GM12878 (cell line): Measurements from ENCODE around the gene PRKCE. TPM values are rescaled to one million over a fixed set of nuclear protein-coding genes. Genes with fewer than 3 reads are reported as not detected.

Source experiments
- ATAC-seq: fragments of 200-7000 bp; cut with Tn5 transposase; 3 replicates; pipeline ENCODE4 v1.9.1; 2020; ENCODE audit warnings: mild to moderate bottlenecking, moderate library complexity
- BruUV-seq: library from RNA; stranded (reverse); fragments of 400-500 nt; replicated peaks from 2 replicates; lab custom pipeline; 2021; lab: Mats Ljungman, UMichigan
- CTCF ChIA-PET: fragments of 300-600 bp; sonication (Branson Sonifier 250); formaldehyde crosslinking; extraction: SDS; loops from one replicate; lab custom pipeline; 2021; ENCODE audit warnings: inconsistent platforms; lab: Yijun Ruan, JAX
- POLR2A ChIA-PET: fragments of 350-600 bp; formaldehyde crosslinking; extraction: SDS; loops from one replicate; lab custom pipeline; 2021; ENCODE audit warnings: inconsistent platforms; lab: Charles Lee
- RAD21 ChIA-PET: fragments of 300-600 bp; sonication (Branson Sonifier 250); formaldehyde crosslinking; loops from one replicate; lab custom pipeline; 2023; ENCODE audit warnings: antibody characterized with exemption; ENCODE audit not compliant: unreplicated experiment; lab: Charles Lee
- SMC1A ChIA-PET: fragments of 300-600 bp; sonication (Branson Sonifier 250); formaldehyde crosslinking; loops from one replicate; lab custom pipeline; 2023; ENCODE audit not compliant: unreplicated experiment, uncharacterized antibody; lab: Charles Lee
- DNase-seq: peaks from one replicate; pipeline ENCODE4 v3.0.0-alpha.2; 2011; ENCODE audit warnings: low read depth, low spot score
- FAIRE-seq: peaks from 3 replicates; lab custom pipeline; 2011; peaks lifted over from hg19 to GRCh38; lab: Jason Lieb, UNC
- H2AFZ ChIP-seq: 2 replicates; pipeline ENCODE4 v1.6.0; 2011; ENCODE audit warnings: low read depth, low read length, control low read depth; ENCODE audit not compliant: control insufficient read depth
- H3K27ac ChIP-seq: 2 replicates; pipeline ENCODE4 v1.5.1; 2011; ENCODE audit warnings: control low read depth; ENCODE audit not compliant: control insufficient read depth, insufficient read depth
- H3K27me3 ChIP-seq, 2 experiments: replicated peaks in 1 of 2; 2 replicates each; pipeline versions ENCODE4 v1.6.0 to v1.6.1; 2011; ENCODE audit warnings: low read length in 1 of 2; ENCODE audit not compliant: control insufficient read depth in 2 of 2, insufficient read depth in 2 of 2
- H3K36me3 ChIP-seq, 2 experiments: 2 replicates each; pipeline ENCODE4 v1.5.1; 2011; ENCODE audit warnings: low read length in 1 of 2; ENCODE audit not compliant: control insufficient read depth in 2 of 2, insufficient read depth in 2 of 2
- H3K4me1 ChIP-seq: 2 replicates; pipeline ENCODE4 v1.6.1; 2011; ENCODE audit warnings: mild to moderate bottlenecking, low read length, moderate library complexity, mixed read lengths; ENCODE audit not compliant: control insufficient read depth, insufficient read depth
- H3K4me2 ChIP-seq: 2 replicates; pipeline ENCODE4 v1.6.0; 2011; ENCODE audit warnings: control low read depth; ENCODE audit not compliant: control insufficient read depth, insufficient read depth
- H3K4me3 ChIP-seq: fragments of 200-600 bp; sonication (generic); 2 replicates; pipeline ENCODE4 v1.5.1; 2016
- H3K79me2 ChIP-seq: 2 replicates; pipeline ENCODE4 v1.6.0; 2011; ENCODE audit warnings: low read length; ENCODE audit not compliant: control insufficient read depth, insufficient read depth
- H3K9ac ChIP-seq: 2 replicates; pipeline ENCODE4 v1.8.0; 2011; ENCODE audit warnings: low read length, control low read depth, mixed read lengths; ENCODE audit not compliant: control insufficient read depth, insufficient read depth
- H3K9me3 ChIP-seq: replicated peaks from 3 replicates; pipeline ENCODE4 v1.5.1; 2011; ENCODE audit warnings: mild to moderate bottlenecking, low read length; ENCODE audit not compliant: control insufficient read depth, insufficient read depth
- H4K20me1 ChIP-seq: 2 replicates; pipeline ENCODE4 v1.6.0; 2011; ENCODE audit not compliant: control insufficient read depth, insufficient read depth
- BCL11A ChIP-seq: IDR thresholded peaks from 2 replicates; pipeline ENCODE4 v1.6.1; 2011; ENCODE audit warnings: low read depth, low read length
- BRCA1 ChIP-seq: IDR thresholded peaks from 2 replicates; pipeline ENCODE4 v1.6.1; 2011; ENCODE audit warnings: low read depth, low read length, improper control_type of control experiment
- CHD1 ChIP-seq: IDR thresholded peaks from 2 replicates; pipeline ENCODE4 v1.6.1; 2012; ENCODE audit warnings: low read depth, low read length, improper control_type of control experiment
- EP300 ChIP-seq, 2 experiments: fragments of 150-350 bp in 1 of 2; IDR thresholded peaks; 2 replicates each; pipeline ENCODE4 v1.6.1; 2011 to 2012; ENCODE audit warnings: low read depth in 2 of 2, low read length in 2 of 2, borderline replicate concordance in 1 of 2, improper control_type of control experiment in 1 of 2, inconsistent platforms in 1 of 2; ENCODE audit not compliant: control insufficient read depth in 1 of 2
- HCFC1 ChIP-seq: fragments of 150-350 bp; IDR thresholded peaks from 2 replicates; pipeline ENCODE4 v1.6.1; 2014; ENCODE audit warnings: low read length
- JUND ChIP-seq: IDR thresholded peaks from 2 replicates; pipeline ENCODE4 v1.6.1; 2012; ENCODE audit warnings: low read depth, mild to moderate bottlenecking, low read length, improper control_type of control experiment, moderate library complexity
- RELA ChIP-seq: fragments of 450-650 bp; IDR thresholded peaks from 2 replicates; pipeline ENCODE4 v1.8.0; 2014; ENCODE audit warnings: borderline replicate concordance; ENCODE audit not compliant: partially characterized antibody
- WGBS: methylation state at CpG from one replicate; pipeline ENCODE4 v1.1.6; 2016; ENCODE audit warnings: low lambda C conversion rate; ENCODE audit not compliant: insufficient replicate concordance, insufficient coverage; ENCODE audit errors: missing lambda C conversion rate; 5-methylcytosine and 5-hydroxymethylcytosine counted together
- in situ Hi-C: fragments of 300-500 bp; cut with MboI; formaldehyde crosslinking; loops from 9 replicates; pipeline ENCODE4 v1.14.3; 2018; ENCODE audit warnings: mixed read lengths
- intact Hi-C: fragments of 100-400 bp; cut with micrococcal nuclease; formaldehyde crosslinking; loops from one replicate; pipeline ENCODE4 v1.14.2; 2022; ENCODE audit not compliant: unreplicated experiment
- polyA plus RNA-seq, 11 experiments: library from polyadenylated mRNA; depleted of rRNA in 4 of 11; unstranded in 6 of 11; stranded (reverse) in 5 of 11; fragments of >200 nt; fragmentation: Nextera tagmentation in 4 of 11; fragmentation: Illumina TruSeq in 1 of 11; extraction: Ambion mirVana in 4 of 11; extraction: Trizol in 1 of 11; gene quantifications; 1 replicate in 1 of 11; 2 replicates in 10 of 11; pipeline versions ENCODE4 v1.2.1 to v1.2.3, GENCODE V29; 2011 to 2016; ENCODE audit warnings: inconsistent platforms in 2 of 11, missing spikeins in 2 of 11, low read depth in 1 of 11
- total RNA-seq, 4 experiments: library from RNA; depleted of rRNA in 3 of 4; stranded (reverse); fragments of >200 nt in 3 of 4; fragmentation: Illumina TruSeq in 1 of 4; extraction: Trizol in 1 of 4; gene quantifications; 2 replicates each; pipeline versions ENCODE4 v1.2.1 to v1.2.3, GENCODE V29; 2013 to 2021
- TF ChIP-seq, protein P1 (sequence below): fragments of 150-350 bp; IDR thresholded peaks from 2 replicates; pipeline ENCODE4 v1.6.1; 2014; ENCODE audit warnings: mild to moderate bottlenecking, low read depth, low read length
- TF ChIP-seq, protein P2 (sequence below): fragments of 450-650 bp; IDR thresholded peaks from 2 replicates; pipeline ENCODE4 v1.6.1; 2017; ENCODE audit warnings: mild to moderate bottlenecking, moderate library complexity

The PRKCE gene
- total and polyA plus RNA-seq, 10 of the 15 experiments (the other 5 are each of a cell fraction or from before 2014, with no cell fraction given), result 2.6 to 28.2 (median 11.3) TPM

DNA sequence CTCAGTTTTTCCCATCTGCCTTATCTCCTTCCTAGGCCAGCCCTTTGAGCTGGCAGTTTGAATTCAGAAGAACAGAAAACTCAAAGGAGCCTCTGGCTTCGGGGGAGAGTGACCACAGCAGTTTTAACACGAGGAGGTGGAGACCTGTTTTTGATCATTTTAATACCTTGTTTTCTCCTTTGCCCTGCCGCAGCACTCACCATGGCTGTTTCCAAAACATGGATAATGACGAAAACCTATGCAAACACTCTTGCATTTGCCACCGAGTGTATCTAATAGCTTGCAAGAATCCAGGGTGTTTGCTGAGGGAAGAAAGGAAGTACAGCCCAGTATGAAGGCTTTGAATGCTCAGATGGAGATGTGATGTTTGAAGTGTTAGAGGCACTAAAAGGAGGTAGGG lies 167.1 kb downstream of the PRKCE start (continued):
- TF ChIP-seq, protein P1, sequence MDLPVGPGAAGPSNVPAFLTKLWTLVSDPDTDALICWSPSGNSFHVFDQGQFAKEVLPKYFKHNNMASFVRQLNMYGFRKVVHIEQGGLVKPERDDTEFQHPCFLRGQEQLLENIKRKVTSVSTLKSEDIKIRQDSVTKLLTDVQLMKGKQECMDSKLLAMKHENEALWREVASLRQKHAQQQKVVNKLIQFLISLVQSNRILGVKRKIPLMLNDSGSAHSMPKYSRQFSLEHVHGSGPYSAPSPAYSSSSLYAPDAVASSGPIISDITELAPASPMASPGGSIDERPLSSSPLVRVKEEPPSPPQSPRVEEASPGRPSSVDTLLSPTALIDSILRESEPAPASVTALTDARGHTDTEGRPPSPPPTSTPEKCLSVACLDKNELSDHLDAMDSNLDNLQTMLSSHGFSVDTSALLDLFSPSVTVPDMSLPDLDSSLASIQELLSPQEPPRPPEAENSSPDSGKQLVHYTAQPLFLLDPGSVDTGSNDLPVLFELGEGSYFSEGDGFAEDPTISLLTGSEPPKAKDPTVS, result no peak
- TF ChIP-seq BRCA1, result no peak

DNA sequence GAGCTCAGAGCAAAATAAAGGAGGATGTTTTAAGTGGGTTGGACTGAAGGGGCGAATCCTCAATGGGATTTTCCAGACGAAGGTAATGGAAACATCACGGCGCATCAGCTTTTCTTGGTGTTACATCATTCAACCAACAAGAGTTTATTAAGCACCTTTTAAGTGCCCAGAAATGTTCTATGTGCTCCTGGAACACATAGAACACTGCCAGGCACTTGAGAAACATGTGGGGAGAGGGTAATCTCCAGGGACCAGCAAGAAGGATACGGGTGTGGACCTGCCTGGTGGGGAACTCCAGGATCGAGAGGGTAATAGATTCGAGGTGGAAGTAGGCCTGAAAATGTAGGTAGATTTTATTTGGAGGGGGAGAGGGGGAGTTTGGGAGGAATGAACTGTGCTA lies 168.6 kb downstream of the PRKCE start:
- intact Hi-C loops (no loop called here), in situ Hi-C loops (no loop called here)
- ChIA-PET RAD21 (interaction anchor here (0.9 to 1.6 kb wide), 3 partner anchors 11 to 49 kb away, joined by 3 to 4 read pairs (median 3); no protein-coding TSS in a partner anchor), POLR2A (no interaction called here), CTCF (interaction anchor here (1.2 kb wide), 2 partner anchors 14 to 24 kb away, joined by 3 to 4 read pairs; no protein-coding TSS in a partner anchor), SMC1A (interaction anchor here (1.1 to 2.8 kb wide), 3 partner anchors 13 to 98 kb away, joined by 3 to 14 read pairs (median 4); no protein-coding TSS in a partner anchor)
- WGBS, result 72% methylated on average over 7 of the region's 7 CpGs
- H2AFZ ChIP-seq, result no peak overlapping the region
- H4K20me1 ChIP-seq, result no peaks in the 10 kb centered on the region
- H3K4me3 ChIP-seq, result no peak overlapping the region
- BruUV-seq, result no TSS peak
- ATAC-seq (no peak), DNase-seq (no peak), FAIRE-seq (no peak)
- no peaks in the 10 kb centered on the region for H3K9me3 ChIP-seq
- H3K79me2 ChIP-seq, result no peaks in the 10 kb centered on the region
- no peak overlapping the region for H3K4me2 ChIP-seq
- no peak overlapping the region for H3K9ac ChIP-seq
- H3K36me3 ChIP-seq, result no peaks in the 10 kb centered on the region; a peak in 2 of 4 replicates
- no peaks in the 10 kb centered on the region for H3K27me3 ChIP-seq
- TF ChIP-seq EP300 (IDR thresholded peaks at IDR 0.05; ENCODE audit: borderline replicate concordance in 1 of 2, control insufficient read depth in 1 of 2, low read depth in 2 of 2, low read length in 2 of 2) (no peak), CHD1 (no peak), RELA (no peak), BCL11A (no peak), JUND (no peak), HCFC1 (no peak)
- TF ChIP-seq, protein P2, sequence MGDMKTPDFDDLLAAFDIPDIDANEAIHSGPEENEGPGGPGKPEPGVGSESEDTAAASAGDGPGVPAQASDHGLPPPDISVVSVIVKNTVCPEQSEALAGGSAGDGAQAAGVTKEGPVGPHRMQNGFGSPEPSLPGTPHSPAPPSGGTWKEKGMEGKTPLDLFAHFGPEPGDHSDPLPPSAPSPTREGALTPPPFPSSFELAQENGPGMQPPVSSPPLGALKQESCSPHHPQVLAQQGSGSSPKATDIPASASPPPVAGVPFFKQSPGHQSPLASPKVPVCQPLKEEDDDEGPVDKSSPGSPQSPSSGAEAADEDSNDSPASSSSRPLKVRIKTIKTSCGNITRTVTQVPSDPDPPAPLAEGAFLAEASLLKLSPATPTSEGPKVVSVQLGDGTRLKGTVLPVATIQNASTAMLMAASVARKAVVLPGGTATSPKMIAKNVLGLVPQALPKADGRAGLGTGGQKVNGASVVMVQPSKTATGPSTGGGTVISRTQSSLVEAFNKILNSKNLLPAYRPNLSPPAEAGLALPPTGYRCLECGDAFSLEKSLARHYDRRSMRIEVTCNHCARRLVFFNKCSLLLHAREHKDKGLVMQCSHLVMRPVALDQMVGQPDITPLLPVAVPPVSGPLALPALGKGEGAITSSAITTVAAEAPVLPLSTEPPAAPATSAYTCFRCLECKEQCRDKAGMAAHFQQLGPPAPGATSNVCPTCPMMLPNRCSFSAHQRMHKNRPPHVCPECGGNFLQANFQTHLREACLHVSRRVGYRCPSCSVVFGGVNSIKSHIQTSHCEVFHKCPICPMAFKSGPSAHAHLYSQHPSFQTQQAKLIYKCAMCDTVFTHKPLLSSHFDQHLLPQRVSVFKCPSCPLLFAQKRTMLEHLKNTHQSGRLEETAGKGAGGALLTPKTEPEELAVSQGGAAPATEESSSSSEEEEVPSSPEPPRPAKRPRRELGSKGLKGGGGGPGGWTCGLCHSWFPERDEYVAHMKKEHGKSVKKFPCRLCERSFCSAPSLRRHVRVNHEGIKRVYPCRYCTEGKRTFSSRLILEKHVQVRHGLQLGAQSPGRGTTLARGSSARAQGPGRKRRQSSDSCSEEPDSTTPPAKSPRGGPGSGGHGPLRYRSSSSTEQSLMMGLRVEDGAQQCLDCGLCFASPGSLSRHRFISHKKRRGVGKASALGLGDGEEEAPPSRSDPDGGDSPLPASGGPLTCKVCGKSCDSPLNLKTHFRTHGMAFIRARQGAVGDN, result no peak
- H3K4me1 ChIP-seq, result no peaks in the 10 kb centered on the region
- no peak overlapping the region for H3K27ac ChIP-seq
